Epithelial cell of esophagus (primary cell): ENCODE data around the gene SLC25A51.
"Not testable (repeated sequence)": the region's sequence is repeated elsewhere in the genome, so short reads cannot be mapped to it uniquely, and the experiment has no call there.

Experiments used
- DNase-seq: peaks from one replicate; pipeline ENCODE4 v3.0.0; 2010; ENCODE audit warnings: low read depth
- H3K4me3 ChIP-seq: 2 replicates; pipeline ENCODE4 v1.5.1; 2011; ENCODE audit warnings: mild to moderate bottlenecking, low read length, control low read depth
- CTCF ChIP-seq: IDR thresholded peaks from 2 replicates; pipeline ENCODE4 v1.5.1; 2011; ENCODE audit warnings: low read depth, mild to moderate bottlenecking, low read length, control low read depth, inconsistent platforms; ENCODE audit not compliant: insufficient read depth; ENCODE audit errors: missing control alignments

The SLC25A51 gene

GRCh38 chr9:37904445-37905130, 661 bp upstream of the SLC25A51 start:
- no peak for TF ChIP-seq CTCF
- peak overlapping the region; percentile 85 for H3K4me3 ChIP-seq
- peak; percentile 51 for DNase-seq

GRCh38 chr9:37902796-37903646, 906 bp downstream of the SLC25A51 start:
- peak overlapping the region; percentile 85 for H3K4me3 ChIP-seq
- TF ChIP-seq CTCF: no peak
- peak; percentile 71 for DNase-seq

- no peak for DNase-seq
- no peak overlapping the region for H3K4me3 ChIP-seq
- no peak for TF ChIP-seq CTCF
These were observed 1.8 kb downstream of the SLC25A51 start for GRCh38 chr9:37902131-37902530.

- DNase-seq: no peak
- TF ChIP-seq CTCF: no peak
- H3K4me3 ChIP-seq: no peak overlapping the region
These were observed 4.9 kb downstream of the SLC25A51 start for GRCh38 chr9:37899041-37899440.

- TF ChIP-seq CTCF: no peak
- peak; percentile 60 for DNase-seq
- no peak overlapping the region for H3K4me3 ChIP-seq
These were observed 6.3 kb downstream of the SLC25A51 start for GRCh38 chr9:37897665-37898064.

GRCh38 chr9:37892063-37892462, 11.9 kb downstream of the SLC25A51 start:
- DNase-seq: no peak
- TF ChIP-seq CTCF: no peak

GRCh38 chr9:37891042-37891441, 12.9 kb downstream of the SLC25A51 start:
- not testable (repeated sequence) for DNase-seq, H3K4me3 ChIP-seq

More at GRCh38 chr9:37892063-37892462, 11.9 kb downstream of the SLC25A51 start:
- H3K4me3 ChIP-seq: no peak overlapping the region
